MCF 10A (cell line): ENCODE measurements around the gene FCHSD2. TPM values are rescaled to one million over a fixed set of nuclear protein-coding genes. Genes with fewer than 3 reads are reported as not detected.

Experiments
- BruUV-seq: library from RNA; stranded (reverse); fragments of 400-500 nt; replicated peaks from 2 replicates; lab custom pipeline; 2021; lab: Mats Ljungman, UMichigan
- CTCF ChIA-PET: fragments of 300-600 bp; sonication (Branson Sonifier 250); formaldehyde crosslinking; extraction: SDS; loops from one replicate; lab custom pipeline; 2021; ENCODE audit warnings: antibody characterized with exemption, inconsistent platforms; lab: Yijun Ruan, JAX
- POLR2A ChIA-PET: fragments of 300-600, 350-650 bp; sonication (Branson Sonifier 250); formaldehyde crosslinking; extraction: SDS; loops from one replicate; lab custom pipeline; 2020; ENCODE audit warnings: antibody characterized with exemption, inconsistent platforms; lab: Yijun Ruan, JAX
- DNase-seq: peaks from one replicate; pipeline ENCODE4 v3.0.0-alpha.2; 2018; ENCODE audit not compliant: unreplicated experiment
- H3K27ac Mint-ChIP-seq: one replicate; pipeline ENCODE4 v1.8.0; 2022; ENCODE audit warnings: mild to moderate bottlenecking, low read depth, mixed read lengths; ENCODE audit not compliant: unreplicated experiment
- H3K27me3 Mint-ChIP-seq: one replicate; pipeline ENCODE4 v1.8.0; 2022; ENCODE audit warnings: mixed read lengths; ENCODE audit not compliant: insufficient read depth, unreplicated experiment
- H3K36me3 Mint-ChIP-seq: one replicate; pipeline ENCODE4 v1.8.0; 2022; ENCODE audit warnings: mild to moderate bottlenecking, moderate library complexity, mixed read lengths; ENCODE audit not compliant: insufficient read depth, unreplicated experiment
- H3K4me1 Mint-ChIP-seq: one replicate; pipeline ENCODE4 v1.8.0; 2022; ENCODE audit warnings: mixed read lengths; ENCODE audit not compliant: insufficient read depth, unreplicated experiment
- H3K4me3 Mint-ChIP-seq: one replicate; pipeline ENCODE4 v1.8.0; 2022; ENCODE audit warnings: mild to moderate bottlenecking, moderate library complexity, mixed read lengths; ENCODE audit not compliant: unreplicated experiment
- H3K9me3 Mint-ChIP-seq: one replicate; pipeline ENCODE4 v1.8.0; 2022; ENCODE audit warnings: mixed read lengths; ENCODE audit not compliant: unreplicated experiment
- CTCF ChIP-seq: fragments of 200-600 bp; IDR thresholded peaks from one replicate; pipeline ENCODE4 v1.8.0; 2022; ENCODE audit warnings: antibody characterized with exemption, mild to moderate bottlenecking; ENCODE audit not compliant: unreplicated experiment
- intact Hi-C: fragments of 100-400 bp; cut with micrococcal nuclease; formaldehyde crosslinking; loops from 2 replicates; pipeline ENCODE4 v1.14.1; 2022
- total RNA-seq: library from RNA; stranded (reverse); gene quantifications from 2 replicates; pipeline ENCODE4 v1.2.3, GENCODE V29; 2022

FCHSD2 gene
- total RNA-seq, 1 experiment from 2014 or later, result 12.8 TPM

GRCh38 chr11:73168925-73169579, 26.9 kb upstream of the FCHSD2 start:
- H3K9me3 Mint-ChIP-seq, result no peaks in the 10 kb centered on the region
- POLR2A ChIA-PET, result no interaction called here
- no peak overlapping the region for H3K27ac Mint-ChIP-seq
- no peak for TF ChIP-seq CTCF
- H3K4me3 Mint-ChIP-seq, result no peak overlapping the region
- no peaks in the 10 kb centered on the region for H3K27me3 Mint-ChIP-seq
- no peak for DNase-seq
- H3K36me3 Mint-ChIP-seq, result no peaks in the 10 kb centered on the region
- CTCF ChIA-PET, result interaction anchor here (1.0 to 1.8 kb wide), 3 partner anchors 9 to 337 kb away, joined by 4 to 5 read pairs (median 5); no protein-coding TSS in a partner anchor
- BruUV-seq, result no TSS peak
- H3K4me1 Mint-ChIP-seq, result no peaks in the 10 kb centered on the region
- intact Hi-C loops, result no loop called here

GRCh38 chr11:73167363-73167954, 25.3 kb upstream of the FCHSD2 start:
- DNase-seq, result no peak
- ChIA-PET POLR2A (interaction anchor here (0.6 to 0.7 kb wide), 2 partner anchors 100 to 110 kb away, joined by 3 to 4 read pairs; no protein-coding TSS in a partner anchor), CTCF (interaction anchor here (1.6 to 2.0 kb wide), 3 partner anchors 11 to 336 kb away, joined by 4 to 10 read pairs (median 6); no protein-coding TSS in a partner anchor)
- no peak for TF ChIP-seq CTCF
- Mint-ChIP-seq H3K4me1 (no peaks in the 10 kb centered on the region), H3K27ac (no peak overlapping the region), H3K36me3 (no peaks in the 10 kb centered on the region), H3K4me3 (no peak overlapping the region), H3K27me3 (no peaks in the 10 kb centered on the region), H3K9me3 (no peaks in the 10 kb centered on the region)
- no TSS peak for BruUV-seq
- intact Hi-C loops, result no loop called here

- CTCF ChIA-PET, result interaction anchor here (0.6 to 3.5 kb wide), 5 partner anchors 13 to 481 kb away, joined by 3 to 27 read pairs (median 3); no protein-coding TSS in a partner anchor
- Mint-ChIP-seq H3K9me3 (no peaks in the 10 kb centered on the region), H3K27me3 (no peaks in the 10 kb centered on the region), H3K27ac (no peak overlapping the region), H3K36me3 (no peaks in the 10 kb centered on the region), H3K4me3 (no peak overlapping the region), H3K4me1 (no peaks in the 10 kb centered on the region)
- BruUV-seq, result no TSS peak
- DNase-seq, result no peak
- intact Hi-C loops, result no loop called here
- TF ChIP-seq CTCF, result no peak
- POLR2A ChIA-PET, result interaction anchor here (0.7 to 2.1 kb wide), 3 partner anchors 12 to 334 kb away, joined by 3 to 7 read pairs (median 3); no protein-coding TSS in a partner anchor
These were observed 22.9 kb upstream of the FCHSD2 start for GRCh38 chr11:73164803-73165540.
